ENCODE data around the gene TDG. TPM values are rescaled to one million over a fixed set of nuclear protein-coding genes. Genes with fewer than 3 reads are reported as not detected.
A peak's percentile ranks its signal among the peaks of the same experiment; 100 is the strongest.

Gene TDG
- total and polyA plus RNA-seq, 2 donors: 11.2 to 37.0 TPM

- no peak overlapping the region for H3K4me3 ChIP-seq (ENCODE audit: low read depth, low read length)
- no peak for DNase-seq (ENCODE audit: extremely low spot score)
- H3K36me3 ChIP-seq (ENCODE audit: insufficient read depth): peaks cover 18% of the 10 kb centered on the region
- H3K27ac ChIP-seq (ENCODE audit: low read depth): no peak overlapping the region
- WGBS: 78% methylated on average over 13 of the region's 13 CpGs
- H3K4me1 ChIP-seq (ENCODE audit: insufficient read depth): no peaks in the 10 kb centered on the region
These were observed 16.8 kb upstream of the TDG start for GRCh38 chr12:103948746-103949406.

- no peak for DNase-seq (ENCODE audit: extremely low spot score)
- Histone ChIP-seq H3K4me1 (ENCODE audit: insufficient read depth) (no peaks in the 10 kb centered on the region), H3K27ac (ENCODE audit: low read depth) (no peak overlapping the region), H3K36me3 (ENCODE audit: insufficient read depth) (peaks cover 15% of the 10 kb centered on the region), H3K4me3 (ENCODE audit: low read depth, low read length) (no peak overlapping the region)
- WGBS: 51% methylated on average over 1 of the region's 1 CpG
These were observed 13.2 kb upstream of the TDG start for GRCh38 chr12:103952497-103952896.

- DNase-seq (ENCODE audit: extremely low spot score): no peak
- Histone ChIP-seq H3K36me3 (ENCODE audit: insufficient read depth) (peaks cover 9% of the 10 kb centered on the region), H3K27ac (ENCODE audit: low read depth) (no peak overlapping the region), H3K4me3 (ENCODE audit: low read depth, low read length) (peak overlapping the region; percentile 68), H3K4me1 (ENCODE audit: insufficient read depth) (no peaks in the 10 kb centered on the region)
- WGBS: 17% methylated on average over 7 of the region's 7 CpGs
These were observed 9.7 kb upstream of the TDG start for GRCh38 chr12:103955811-103956508.

GRCh38 chr12:103956509-103957027, 9.1 kb upstream of the TDG start:
- Histone ChIP-seq H3K4me1 (ENCODE audit: insufficient read depth) (no peaks in the 10 kb centered on the region), H3K4me3 (ENCODE audit: low read depth, low read length) (peak overlapping the region; percentile 68), H3K27ac (ENCODE audit: low read depth) (peak overlapping the region; percentile 28), H3K36me3 (ENCODE audit: insufficient read depth) (peaks cover 9% of the 10 kb centered on the region)
- WGBS: under 1% methylated on average over 31 of the region's 31 CpGs
- DNase-seq (ENCODE audit: extremely low spot score): no peak

GRCh38 chr12:103957865-103958388, 7.7 kb upstream of the TDG start:
- no peak overlapping the region for H3K27ac ChIP-seq (ENCODE audit: low read depth)
- H3K4me3 ChIP-seq (ENCODE audit: low read depth, low read length): no peak overlapping the region
- 81% methylated on average over 7 of the region's 7 CpGs for WGBS
- no peaks in the 10 kb centered on the region for H3K4me1 ChIP-seq (ENCODE audit: insufficient read depth)
- no peak for DNase-seq (ENCODE audit: extremely low spot score)
- peaks cover 6% of the 10 kb centered on the region for H3K36me3 ChIP-seq (ENCODE audit: insufficient read depth)

GRCh38 chr12:103958621-103959020, 7.1 kb upstream of the TDG start:
- Histone ChIP-seq H3K4me1 (ENCODE audit: insufficient read depth) (no peaks in the 10 kb centered on the region), H3K27ac (ENCODE audit: low read depth) (no peak overlapping the region), H3K36me3 (ENCODE audit: insufficient read depth) (peaks cover 2% of the 10 kb centered on the region), H3K4me3 (ENCODE audit: low read depth, low read length) (no peak overlapping the region)
- 63% methylated on average over 1 of the region's 1 CpG for WGBS
- no peak for DNase-seq (ENCODE audit: extremely low spot score)

GRCh38 chr12:103960616-103961227, 5.0 kb upstream of the TDG start:
- 68% methylated on average over 7 of the region's 7 CpGs for WGBS
- DNase-seq (ENCODE audit: extremely low spot score): no peak
- H3K4me3 ChIP-seq (ENCODE audit: low read depth, low read length): no peak overlapping the region
- no peaks in the 10 kb centered on the region for H3K4me1 ChIP-seq (ENCODE audit: insufficient read depth)
- no peak overlapping the region for H3K27ac ChIP-seq (ENCODE audit: low read depth)
- no peaks in the 10 kb centered on the region for H3K36me3 ChIP-seq (ENCODE audit: insufficient read depth)

GRCh38 chr12:103962493-103962892, 3.2 kb upstream of the TDG start:
- DNase-seq (ENCODE audit: extremely low spot score): no peak
- Histone ChIP-seq H3K4me3 (ENCODE audit: low read depth, low read length) (no peak overlapping the region), H3K27ac (ENCODE audit: low read depth) (no peak overlapping the region), H3K4me1 (ENCODE audit: insufficient read depth) (no peaks in the 10 kb centered on the region), H3K36me3 (ENCODE audit: insufficient read depth) (no peaks in the 10 kb centered on the region)
- WGBS: 38% methylated on average over 1 of the region's 1 CpG

GRCh38 chr12:103964805-103965204, 867 bp upstream of the TDG start:
- Histone ChIP-seq H3K36me3 (ENCODE audit: insufficient read depth) (no peaks in the 10 kb centered on the region), H3K4me1 (ENCODE audit: insufficient read depth) (no peaks in the 10 kb centered on the region), H3K4me3 (ENCODE audit: low read depth, low read length) (peak overlapping the region; percentile 62), H3K27ac (ENCODE audit: low read depth) (no peak overlapping the region)
- whole genome bisulfite sequencing: 7% methylated on average over 3 of the region's 3 CpGs
- DNase-seq (ENCODE audit: extremely low spot score): no peak

- Histone ChIP-seq H3K4me1 (ENCODE audit: insufficient read depth) (no peaks in the 10 kb centered on the region), H3K27ac (ENCODE audit: low read depth) (peak overlapping the region; percentile 70), H3K4me3 (ENCODE audit: low read depth, low read length) (peak overlapping the region; percentile 62), H3K36me3 (ENCODE audit: insufficient read depth) (no peaks in the 10 kb centered on the region)
- DNase-seq (ENCODE audit: extremely low spot score): no peak
- under 1% methylated on average over 11 of the region's 11 CpGs for WGBS
These were observed 450 bp upstream of the TDG start for GRCh38 chr12:103965255-103965589.

GRCh38 chr12:103966736-103967135, 1.1 kb downstream of the TDG start:
- 22% methylated on average over 1 of the region's 1 CpG for WGBS
- Histone ChIP-seq H3K27ac (ENCODE audit: low read depth) (no peak overlapping the region), H3K4me3 (ENCODE audit: low read depth, low read length) (peak overlapping the region; percentile 68), H3K36me3 (ENCODE audit: insufficient read depth) (no peaks in the 10 kb centered on the region), H3K4me1 (ENCODE audit: insufficient read depth) (no peaks in the 10 kb centered on the region)
- no peak for DNase-seq (ENCODE audit: extremely low spot score)

GRCh38 chr12:103969391-103969790, 3.7 kb downstream of the TDG start:
- Histone ChIP-seq H3K27ac (ENCODE audit: low read depth) (peak overlapping the region; percentile 18), H3K4me1 (ENCODE audit: insufficient read depth) (peaks cover 2% of the 10 kb centered on the region), H3K36me3 (ENCODE audit: insufficient read depth) (no peaks in the 10 kb centered on the region), H3K4me3 (ENCODE audit: low read depth, low read length) (no peak overlapping the region)
- WGBS: 58% methylated on average over 2 of the region's 2 CpGs
- DNase-seq (ENCODE audit: extremely low spot score): no peak

- Histone ChIP-seq H3K4me1 (ENCODE audit: insufficient read depth) (peaks cover 4% of the 10 kb centered on the region), H3K36me3 (ENCODE audit: insufficient read depth) (peaks cover 2% of the 10 kb centered on the region), H3K4me3 (ENCODE audit: low read depth, low read length) (no peak overlapping the region), H3K27ac (ENCODE audit: low read depth) (no peak overlapping the region)
- no peak for DNase-seq (ENCODE audit: extremely low spot score)
- WGBS: 65% methylated on average over 2 of the region's 2 CpGs
These were observed 8.2 kb downstream of the TDG start for GRCh38 chr12:103973909-103974308.

- WGBS: 73% methylated on average over 2 of the region's 2 CpGs
- no peak for DNase-seq (ENCODE audit: extremely low spot score)
- H3K36me3 ChIP-seq (ENCODE audit: insufficient read depth): peaks cover 2% of the 10 kb centered on the region
- no peak overlapping the region for H3K27ac ChIP-seq (ENCODE audit: low read depth)
- peaks cover 4% of the 10 kb centered on the region for H3K4me1 ChIP-seq (ENCODE audit: insufficient read depth)
- no peak overlapping the region for H3K4me3 ChIP-seq (ENCODE audit: low read depth, low read length)
These were observed 9.7 kb downstream of the TDG start for GRCh38 chr12:103975368-103975767.

Data from urinary bladder (tissue), 4 donors.